ENCODE measurements around the gene GJC1.
"Not testable (repeated sequence)": the region's sequence is repeated elsewhere in the genome, so short reads cannot be mapped to it uniquely, and the experiment has no call there.

GJC1 gene

GRCh38 chr17:44808656-44809388 is 21.3 kb downstream of the GJC1 start:
- not testable (repeated sequence) for H4K91ac ChIP-seq (ENCODE audit: low read depth, low read length); H4K12ac ChIP-seq (ENCODE audit: low read depth, low read length); H2BK5ac ChIP-seq (ENCODE audit: low read depth, low read length, poor library complexity); H3K4me1 ChIP-seq (ENCODE audit: control insufficient read depth in 1 of 2, insufficient read depth in 2 of 2, low read length in 2 of 2); H3K14ac ChIP-seq (ENCODE audit: low read length); H3K4me3 ChIP-seq (ENCODE audit: low read depth, low read length); H3K4me2 ChIP-seq (ENCODE audit: low read length); H2AFZ ChIP-seq (ENCODE audit: insufficient read depth, low read length, poor library complexity); H3K79me1 ChIP-seq (ENCODE audit: low read length); H3K18ac ChIP-seq (ENCODE audit: low read length); H3K23ac ChIP-seq (ENCODE audit: low read length); H2BK120ac ChIP-seq (ENCODE audit: insufficient read depth, low read length, poor library complexity); H4K8ac ChIP-seq (ENCODE audit: low read depth, low read length); H3K79me2 ChIP-seq (ENCODE audit: control insufficient read depth, insufficient read depth, low read length, poor library complexity); H3K9ac ChIP-seq (ENCODE audit: low read length); H3K27ac ChIP-seq (ENCODE audit: low read depth, low read length); H2AK5ac ChIP-seq (ENCODE audit: low read length); H3K9me3 ChIP-seq (ENCODE audit: insufficient read depth, low read depth, low read length); H2BK12ac ChIP-seq (ENCODE audit: low read length); H3K27me3 ChIP-seq (ENCODE audit: insufficient read depth, low read length); H3K4ac ChIP-seq (ENCODE audit: low read depth, low read length)
- no CpG with 5 or more reads among the region's 9 CpGs for WGBS (ENCODE audit: extremely low coverage, insufficient coverage, insufficient read length)
- DNase-seq = peak; percentile 68 to 82
- H3K36me3 ChIP-seq (ENCODE audit: control insufficient read depth in 1 of 2, insufficient read depth in 2 of 2, low read length in 2 of 2) = peaks cover 11 to 14% of the 10 kb centered on the region in 2 experiments

- Histone ChIP-seq H2AK5ac (ENCODE audit: low read length) (no peak overlapping the region), H2AFZ (ENCODE audit: insufficient read depth, low read length, poor library complexity) (no peak overlapping the region), H3K9ac (ENCODE audit: low read length) (no peak overlapping the region), H3K4me2 (ENCODE audit: low read length) (no peak overlapping the region), H3K23ac (ENCODE audit: low read length) (no peak overlapping the region), H3K79me2 (ENCODE audit: control insufficient read depth, insufficient read depth, low read length, poor library complexity) (peaks cover 3% of the 10 kb centered on the region), H3K14ac (ENCODE audit: low read length) (no peak overlapping the region), H2BK120ac (ENCODE audit: insufficient read depth, low read length, poor library complexity) (no peak overlapping the region), H4K91ac (ENCODE audit: low read depth, low read length) (no peak overlapping the region), H2BK5ac (ENCODE audit: low read depth, low read length, poor library complexity) (no peak overlapping the region), H3K27me3 (ENCODE audit: insufficient read depth, low read length) (no peaks in the 10 kb centered on the region), H3K4me1 (ENCODE audit: control insufficient read depth in 1 of 2, insufficient read depth in 2 of 2, low read length in 2 of 2) (no peaks in the 10 kb centered on the region), H3K36me3 (ENCODE audit: control insufficient read depth in 1 of 2, insufficient read depth in 2 of 2, low read length in 2 of 2) (peaks cover 11 to 14% of the 10 kb centered on the region in 2 experiments), H3K4me3 (ENCODE audit: low read depth, low read length) (no peak overlapping the region), H3K4ac (ENCODE audit: low read depth, low read length) (no peak overlapping the region), H4K12ac (ENCODE audit: low read depth, low read length) (no peak overlapping the region), H3K18ac (ENCODE audit: low read length) (no peak overlapping the region), H4K8ac (ENCODE audit: low read depth, low read length) (no peak overlapping the region), H2BK12ac (ENCODE audit: low read length) (no peak overlapping the region), H3K79me1 (ENCODE audit: low read length) (no peaks in the 10 kb centered on the region), H3K9me3 (ENCODE audit: insufficient read depth, low read depth, low read length) (no peaks in the 10 kb centered on the region), H3K27ac (ENCODE audit: low read depth, low read length) (no peak overlapping the region)
- no CpG with 5 or more reads among the region's 4 CpGs for WGBS (ENCODE audit: extremely low coverage, insufficient coverage, insufficient read length)
- DNase-seq = no peak
Measured at GRCh38 chr17:44808156-44808555, 21.9 kb downstream of the GJC1 start.

DNA sequence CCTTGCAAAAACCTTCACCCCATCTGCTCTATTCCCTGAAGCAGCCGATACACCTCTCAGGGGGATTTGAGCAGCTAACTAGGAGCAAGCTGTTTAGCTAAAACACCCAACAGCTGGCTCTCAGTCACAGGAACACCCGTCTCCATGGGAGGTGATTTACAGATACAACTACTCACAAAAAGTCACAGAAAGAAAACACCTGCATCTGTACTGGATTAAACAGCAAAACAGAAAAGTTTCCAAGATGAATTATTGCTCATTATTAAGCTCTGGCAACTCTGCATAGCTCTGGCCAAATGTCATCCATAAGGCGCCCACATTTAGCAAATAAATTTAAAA is 22.3 kb downstream of the GJC1 start:
- Histone ChIP-seq H4K8ac (ENCODE audit: low read depth, low read length) (no peak overlapping the region), H3K36me3 (ENCODE audit: control insufficient read depth in 1 of 2, insufficient read depth in 2 of 2, low read length in 2 of 2) (peaks cover 11 to 14% of the 10 kb centered on the region in 2 experiments), H2AK5ac (ENCODE audit: low read length) (no peak overlapping the region), H3K27ac (ENCODE audit: low read depth, low read length) (no peak overlapping the region), H3K9ac (ENCODE audit: low read length) (no peak overlapping the region), H3K4me1 (ENCODE audit: control insufficient read depth in 1 of 2, insufficient read depth in 2 of 2, low read length in 2 of 2) (no peaks in the 10 kb centered on the region), H3K14ac (ENCODE audit: low read length) (no peak overlapping the region), H4K91ac (ENCODE audit: low read depth, low read length) (no peak overlapping the region), H2AFZ (ENCODE audit: insufficient read depth, low read length, poor library complexity) (no peak overlapping the region), H3K4me2 (ENCODE audit: low read length) (no peak overlapping the region), H2BK120ac (ENCODE audit: insufficient read depth, low read length, poor library complexity) (no peak overlapping the region), H3K79me1 (ENCODE audit: low read length) (no peaks in the 10 kb centered on the region), H3K18ac (ENCODE audit: low read length) (no peak overlapping the region), H3K79me2 (ENCODE audit: control insufficient read depth, insufficient read depth, low read length, poor library complexity) (peaks cover 3% of the 10 kb centered on the region), H3K27me3 (ENCODE audit: insufficient read depth, low read length) (no peaks in the 10 kb centered on the region), H2BK5ac (ENCODE audit: low read depth, low read length, poor library complexity) (no peak overlapping the region), H3K23ac (ENCODE audit: low read length) (no peak overlapping the region), H3K4me3 (ENCODE audit: low read depth, low read length) (no peak overlapping the region), H3K9me3 (ENCODE audit: insufficient read depth, low read depth, low read length) (no peaks in the 10 kb centered on the region), H4K12ac (ENCODE audit: low read depth, low read length) (no peak overlapping the region), H2BK12ac (ENCODE audit: low read length) (no peak overlapping the region), H3K4ac (ENCODE audit: low read depth, low read length) (no peak overlapping the region)
- no CpG with 5 or more reads among the region's 3 CpGs for WGBS (ENCODE audit: extremely low coverage, insufficient coverage, insufficient read length)
- DNase-seq = no peak

DNA sequence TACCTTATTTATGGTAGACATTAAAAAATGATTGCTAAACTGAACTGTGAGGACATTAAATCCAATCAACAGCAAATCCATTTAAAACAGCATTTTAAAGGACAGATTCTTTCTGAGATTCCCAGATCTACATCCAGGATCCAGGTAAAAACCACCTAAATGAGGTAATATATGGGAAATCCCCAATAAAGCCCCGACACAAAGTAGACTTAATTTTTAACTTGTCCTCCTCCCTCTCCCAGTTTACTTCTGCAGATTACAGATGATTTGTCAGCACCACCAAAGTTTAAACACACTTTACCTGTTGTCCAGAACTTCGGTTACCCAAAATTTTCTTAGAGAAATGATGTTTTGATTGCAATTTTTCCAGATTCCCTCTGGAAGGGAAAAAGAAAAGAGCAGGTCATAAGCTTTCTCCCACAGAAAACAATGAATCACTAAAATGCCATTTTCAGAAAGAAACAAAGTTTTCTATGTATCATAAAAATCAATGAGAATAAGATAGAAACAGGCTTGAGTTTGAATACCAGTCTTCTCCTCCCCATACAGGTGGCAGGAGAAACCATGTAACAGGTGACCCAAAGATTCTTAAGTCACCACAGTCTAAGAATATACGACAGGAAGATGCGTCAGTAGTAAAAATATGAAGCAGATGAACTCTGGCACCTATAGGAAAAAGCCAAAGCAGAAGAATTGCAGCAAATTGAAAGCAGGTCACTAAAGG is 22.8 kb downstream of the GJC1 start:
- H4K12ac ChIP-seq (ENCODE audit: low read depth, low read length) = no peak overlapping the region
- H3K9ac ChIP-seq (ENCODE audit: low read length) = no peak overlapping the region
- H3K27ac ChIP-seq (ENCODE audit: low read depth, low read length) = no peak overlapping the region
- no peak overlapping the region for H2BK12ac ChIP-seq (ENCODE audit: low read length)
- no peak overlapping the region for H2BK5ac ChIP-seq (ENCODE audit: low read depth, low read length, poor library complexity)
- no CpG with 5 or more reads among the region's 4 CpGs for WGBS (ENCODE audit: extremely low coverage, insufficient coverage, insufficient read length)
- H3K4me1 ChIP-seq (ENCODE audit: control insufficient read depth in 1 of 2, insufficient read depth in 2 of 2, low read length in 2 of 2) = no peaks in the 10 kb centered on the region
- no peak overlapping the region for H3K23ac ChIP-seq (ENCODE audit: low read length)
- no peak overlapping the region for H2BK120ac ChIP-seq (ENCODE audit: insufficient read depth, low read length, poor library complexity)
- H2AK5ac ChIP-seq (ENCODE audit: low read length) = no peak overlapping the region
- H3K14ac ChIP-seq (ENCODE audit: low read length) = no peak overlapping the region
- no peak overlapping the region for H3K4ac ChIP-seq (ENCODE audit: low read depth, low read length)
- no peak overlapping the region for H4K91ac ChIP-seq (ENCODE audit: low read depth, low read length)
- no peak overlapping the region for H3K18ac ChIP-seq (ENCODE audit: low read length)
- no peak overlapping the region for H4K8ac ChIP-seq (ENCODE audit: low read depth, low read length)
- peaks cover 3% of the 10 kb centered on the region for H3K79me2 ChIP-seq (ENCODE audit: control insufficient read depth, insufficient read depth, low read length, poor library complexity)
- H3K9me3 ChIP-seq (ENCODE audit: insufficient read depth, low read depth, low read length) = no peaks in the 10 kb centered on the region
- no peaks in the 10 kb centered on the region for H3K79me1 ChIP-seq (ENCODE audit: low read length)
- H3K36me3 ChIP-seq (ENCODE audit: control insufficient read depth in 1 of 2, insufficient read depth in 2 of 2, low read length in 2 of 2) = peaks cover 11 to 14% of the 10 kb centered on the region in 2 experiments
- no peak overlapping the region for H2AFZ ChIP-seq (ENCODE audit: insufficient read depth, low read length, poor library complexity)
- peak in 1 of 2 donors; percentile 46 for DNase-seq
- no peaks in the 10 kb centered on the region for H3K27me3 ChIP-seq (ENCODE audit: insufficient read depth, low read length)
- no peak overlapping the region for H3K4me2 ChIP-seq (ENCODE audit: low read length)
- no peak overlapping the region for H3K4me3 ChIP-seq (ENCODE audit: low read depth, low read length)
